Omental fat pad (tissue), 4 donors: Measurements from ENCODE around the gene DGCR8. TPM values are rescaled to one million over a fixed set of nuclear protein-coding genes. Genes with fewer than 3 reads are reported as not detected.

Experiments used
- ATAC-seq: fragments of 150-250 bp; one replicate; pipeline ENCODE4 v1.9.1; 2016; ENCODE audit warnings: mild to moderate bottlenecking, moderate library complexity; ENCODE audit not compliant: low FRiP score
- DNase-seq: peaks from one replicate; pipeline ENCODE4 v3.0.0-alpha.2; 2019; ENCODE audit warnings: low spot score
- total RNA-seq, 4 donors: library from RNA; depleted of rRNA; stranded (reverse); fragments of >200 nt; gene quantifications; one replicate each; pipeline ENCODE4 v1.1.0, GENCODE V29; 2016
- TF ChIP-seq, protein P1 (sequence below), 3 donors: fragments of 450-650 bp; IDR thresholded peaks; one replicate each; pipeline ENCODE4 v1.5.1; 2016 to 2017; ENCODE audit warnings: antibody characterized with exemption in 3 of 3, mild to moderate bottlenecking in 3 of 3, moderate library complexity in 2 of 3

The DGCR8 gene
- total RNA-seq, 4 donors from 2014 or later: 16.9 to 33.5 (median 24.1) TPM

DNA sequence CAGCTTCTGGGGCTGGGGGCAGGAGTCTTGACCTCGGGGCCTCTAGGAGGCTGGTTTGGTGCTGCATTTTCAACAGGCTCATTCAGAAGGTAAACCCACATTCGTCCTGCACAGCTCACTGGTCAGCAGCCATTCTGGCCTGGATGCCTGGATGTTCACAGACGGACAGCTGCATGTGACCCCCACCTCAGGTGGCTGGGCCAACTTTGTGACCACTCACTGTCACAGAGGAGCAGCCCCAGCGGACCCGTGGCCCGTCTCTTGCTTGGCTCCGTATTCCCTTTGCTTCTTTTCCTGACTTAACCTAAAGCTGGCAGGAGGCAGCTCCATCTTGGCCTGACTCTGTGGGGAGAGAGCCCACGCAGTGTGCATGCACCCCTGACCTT is 8.2 kb downstream of the DGCR8 start:
- DNase-seq: no peak
- TF ChIP-seq, protein P1, sequence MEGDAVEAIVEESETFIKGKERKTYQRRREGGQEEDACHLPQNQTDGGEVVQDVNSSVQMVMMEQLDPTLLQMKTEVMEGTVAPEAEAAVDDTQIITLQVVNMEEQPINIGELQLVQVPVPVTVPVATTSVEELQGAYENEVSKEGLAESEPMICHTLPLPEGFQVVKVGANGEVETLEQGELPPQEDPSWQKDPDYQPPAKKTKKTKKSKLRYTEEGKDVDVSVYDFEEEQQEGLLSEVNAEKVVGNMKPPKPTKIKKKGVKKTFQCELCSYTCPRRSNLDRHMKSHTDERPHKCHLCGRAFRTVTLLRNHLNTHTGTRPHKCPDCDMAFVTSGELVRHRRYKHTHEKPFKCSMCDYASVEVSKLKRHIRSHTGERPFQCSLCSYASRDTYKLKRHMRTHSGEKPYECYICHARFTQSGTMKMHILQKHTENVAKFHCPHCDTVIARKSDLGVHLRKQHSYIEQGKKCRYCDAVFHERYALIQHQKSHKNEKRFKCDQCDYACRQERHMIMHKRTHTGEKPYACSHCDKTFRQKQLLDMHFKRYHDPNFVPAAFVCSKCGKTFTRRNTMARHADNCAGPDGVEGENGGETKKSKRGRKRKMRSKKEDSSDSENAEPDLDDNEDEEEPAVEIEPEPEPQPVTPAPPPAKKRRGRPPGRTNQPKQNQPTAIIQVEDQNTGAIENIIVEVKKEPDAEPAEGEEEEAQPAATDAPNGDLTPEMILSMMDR (IDR thresholded peaks at IDR 0.05): no peak

DNA sequence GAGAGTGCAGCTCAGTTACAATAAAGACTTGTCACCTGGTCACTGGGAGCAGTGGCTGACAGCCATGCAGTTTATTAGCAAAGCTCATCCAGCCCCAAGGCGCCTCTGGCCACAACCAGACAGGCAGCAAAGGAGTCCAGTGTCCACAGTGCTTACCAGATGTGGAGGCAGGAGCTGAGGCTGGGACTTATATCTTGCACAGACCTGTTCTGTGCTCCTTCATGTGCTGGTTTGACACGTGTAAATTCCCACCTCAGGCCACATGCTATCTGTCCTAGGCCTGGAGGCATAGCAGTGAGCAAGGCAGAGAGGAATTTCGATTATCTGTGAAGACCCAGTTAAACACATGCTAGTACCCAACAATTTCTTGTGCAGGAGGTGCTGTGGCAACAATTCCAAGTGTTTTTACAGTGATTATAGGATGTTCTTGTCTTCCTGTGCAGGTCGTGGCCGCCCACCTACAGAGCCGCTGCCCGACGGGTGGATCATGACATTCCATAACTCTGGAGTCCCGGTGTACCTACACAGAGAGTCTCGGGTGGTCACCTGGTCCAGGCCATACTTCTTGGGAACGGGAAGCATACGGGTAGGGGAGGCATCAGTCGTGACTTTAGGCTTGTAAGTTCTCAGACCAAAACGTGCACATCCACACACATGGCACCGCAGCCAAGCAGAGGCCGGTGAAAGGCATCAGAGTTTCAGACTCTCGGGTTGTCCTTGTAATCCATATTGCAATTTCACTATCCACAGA is 9.4 kb downstream of the DGCR8 start:
- TF ChIP-seq, protein P1 (IDR thresholded peaks at IDR 0.05): no peak
- no peak for ATAC-seq
- DNase-seq: no peak

More for the DNA sequence above, 8.2 kb downstream of the DGCR8 start:
- ATAC-seq: no peak

DNA sequence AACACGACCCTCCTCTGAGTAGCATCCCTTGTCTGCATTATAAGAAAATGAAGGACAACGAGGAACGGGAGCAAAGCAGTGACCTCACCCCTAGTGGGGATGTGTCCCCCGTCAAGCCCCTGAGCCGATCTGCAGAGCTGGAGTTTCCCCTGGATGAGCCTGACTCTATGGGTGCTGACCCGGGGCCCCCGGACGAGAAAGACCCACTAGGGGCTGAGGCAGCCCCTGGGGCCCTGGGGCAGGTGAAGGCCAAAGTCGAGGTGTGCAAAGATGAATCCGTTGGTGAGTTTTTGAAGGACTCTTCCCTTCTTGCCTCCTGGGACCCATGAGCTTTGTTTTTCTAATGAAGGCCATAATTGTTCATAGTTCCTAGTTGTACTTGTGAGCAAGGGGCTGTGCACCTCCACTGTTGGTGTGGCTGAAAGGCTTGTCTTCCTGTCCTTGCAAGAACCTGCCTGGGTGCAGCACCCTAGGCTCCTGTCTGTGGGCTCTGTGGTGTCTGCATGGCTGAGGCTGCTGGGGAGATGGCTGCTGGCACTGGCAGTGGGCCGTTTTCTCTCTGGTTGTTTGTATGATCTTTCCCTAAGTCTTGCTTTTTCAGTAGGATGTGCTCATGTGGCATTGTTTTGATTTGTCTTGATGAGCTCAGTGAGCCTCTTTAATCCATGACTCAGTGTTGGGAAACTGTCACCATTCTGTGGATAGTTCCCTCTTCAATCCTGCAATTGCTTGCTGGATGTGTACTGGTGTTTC is 10.1 kb downstream of the DGCR8 start:
- DNase-seq: no peak
- no peak for ATAC-seq
- TF ChIP-seq, protein P1 (IDR thresholded peaks at IDR 0.05): no peak

DNA sequence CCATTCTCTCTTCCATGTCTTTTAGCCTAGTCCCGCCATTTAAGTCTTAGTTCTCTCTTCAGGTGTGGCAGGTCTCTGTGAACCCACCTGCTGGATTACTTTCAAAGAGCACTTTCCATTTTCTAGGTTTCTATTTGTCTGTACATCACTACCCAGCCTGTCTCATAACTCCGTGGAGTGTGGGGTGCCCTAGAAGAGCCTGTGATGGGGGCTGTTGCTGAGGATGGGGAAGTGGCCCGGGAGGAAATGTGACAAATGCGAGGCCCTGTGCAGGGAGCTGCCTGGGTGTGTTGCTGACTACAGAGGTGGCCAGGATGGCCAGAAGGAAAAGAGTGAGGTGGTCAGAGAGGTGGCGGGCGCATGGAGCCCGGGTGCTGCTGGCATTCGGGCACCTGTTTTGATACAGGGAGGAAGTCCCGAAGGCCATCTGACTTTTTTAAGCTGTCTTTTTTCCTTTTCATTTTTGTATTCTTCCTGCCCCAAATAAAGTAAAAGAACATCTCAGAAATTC is 10.7 kb downstream of the DGCR8 start:
- ATAC-seq (no peak), DNase-seq (no peak)
- TF ChIP-seq, protein P1 (IDR thresholded peaks at IDR 0.05): no peak

DNA sequence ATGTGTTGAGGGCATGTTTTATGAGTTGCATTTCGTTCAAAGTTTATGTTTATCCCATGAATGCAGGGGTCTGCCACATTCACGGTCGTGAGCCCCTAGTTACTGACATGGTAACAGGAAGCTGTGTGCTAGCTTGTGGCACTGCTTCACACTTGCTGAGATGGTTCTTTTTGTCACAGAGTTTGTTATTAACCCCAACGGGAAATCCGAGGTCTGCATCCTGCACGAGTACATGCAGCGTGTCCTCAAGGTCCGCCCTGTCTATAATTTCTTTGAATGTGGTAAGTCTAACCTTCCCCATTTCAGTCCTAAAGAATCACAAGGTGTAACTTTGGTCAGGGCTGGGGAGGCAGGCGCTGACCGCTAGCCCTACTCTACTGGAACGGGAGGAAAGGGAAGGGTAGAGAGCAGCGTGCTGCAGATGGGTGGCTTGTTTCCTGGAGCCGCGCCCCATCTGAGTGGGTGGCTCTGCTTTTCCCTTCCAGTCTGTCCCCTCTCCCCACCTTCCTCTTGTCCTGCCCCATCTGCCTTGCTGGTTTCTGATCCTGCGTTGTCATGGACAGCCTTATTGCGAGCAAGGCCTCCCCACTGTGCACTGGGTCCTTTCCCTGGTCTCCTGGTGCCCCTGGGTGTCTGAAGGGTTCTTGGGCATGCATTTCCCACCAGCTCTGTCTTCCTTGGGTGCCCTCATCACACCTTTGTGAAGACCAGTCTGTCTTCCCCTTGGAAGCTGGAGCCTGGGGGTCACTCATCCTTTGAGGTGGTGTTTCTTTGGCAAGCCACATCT is 11.8 kb downstream of the DGCR8 start:
- TF ChIP-seq, protein P1 (IDR thresholded peaks at IDR 0.05): no peak
- DNase-seq (no peak), ATAC-seq (no peak)

DNA sequence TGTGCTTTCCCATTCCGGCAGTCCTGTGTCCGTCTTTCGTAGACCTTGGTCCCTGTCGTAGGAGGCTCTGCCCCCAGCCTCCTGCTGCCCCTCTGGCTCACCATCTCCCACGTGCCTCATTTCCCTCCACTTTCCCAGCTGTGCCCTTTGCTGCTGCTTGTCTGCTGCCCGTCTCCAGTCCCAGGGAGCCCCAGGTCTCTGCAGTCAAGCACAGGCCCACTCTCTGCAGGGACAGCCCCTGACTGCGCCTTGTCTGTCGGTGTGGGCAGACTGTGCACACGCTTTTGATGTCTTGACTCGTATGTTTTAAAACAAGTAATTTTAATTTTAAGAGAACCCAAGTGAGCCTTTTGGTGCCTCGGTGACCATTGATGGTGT is 12.4 kb downstream of the DGCR8 start:
- no peak for DNase-seq
- no peak for ATAC-seq
- TF ChIP-seq, protein P1 (IDR thresholded peaks at IDR 0.05): no peak
